HG02884 (cell line): ENCODE data around the gene FAAP24.
"Not testable (repeated sequence)": the region's sequence is repeated elsewhere in the genome, so short reads cannot be mapped to it uniquely, and the experiment has no call there.

ENCODE experiments used
- ATAC-seq: cut with Tn5 transposase; IDR thresholded peaks from one replicate; pipeline ENCODE4 v1.9.1; 2021; ENCODE audit warnings: mild to moderate bottlenecking, moderate library complexity; ENCODE audit not compliant: unreplicated experiment

The FAAP24 gene

GRCh38 chr19:32971715-32972540 lies at the start of gene FAAP24, which contains the start of gene CEP89:
Gene FAAP24, plus strand, starts transcription at chr19:32972242. Its CDS starts 955 bp downstream, at chr19:32973197.
Gene CEP89, minus strand, starts transcription at chr19:32971958. Its CDS starts 84 bp downstream, at chr19:32971874.
- ATAC-seq: peak; percentile 100

- no peak for ATAC-seq
Observed at GRCh38 chr19:32924200-32924599, 47.8 kb upstream of the FAAP24 start.

GRCh38 chr19:32928806-32929205 lies 43.2 kb upstream of the FAAP24 start:
- no peak for ATAC-seq

- no peak for ATAC-seq
Observed at GRCh38 chr19:32930567-32930966, 41.5 kb upstream of the FAAP24 start.

- ATAC-seq: no peak
Observed at GRCh38 chr19:32933571-32933970, 38.5 kb upstream of the FAAP24 start.

- no peak for ATAC-seq
Observed at GRCh38 chr19:32935629-32936028, 36.4 kb upstream of the FAAP24 start.

GRCh38 chr19:32936065-32936464 lies 36.0 kb upstream of the FAAP24 start:
- ATAC-seq: no peak

GRCh38 chr19:32941273-32941672 lies 30.8 kb upstream of the FAAP24 start:
- not testable (repeated sequence) for ATAC-seq

GRCh38 chr19:32945260-32945659 lies 26.8 kb upstream of the FAAP24 start:
- ATAC-seq: no peak

- no peak for ATAC-seq
Observed at GRCh38 chr19:32966750-32967149, 5.3 kb upstream of the FAAP24 start.

GRCh38 chr19:32969549-32969948 lies 2.5 kb upstream of the FAAP24 start:
- no peak for ATAC-seq

GRCh38 chr19:32971012-32971595 lies 938 bp upstream of the FAAP24 start:
- ATAC-seq: no peak

GRCh38 chr19:32976223-32976805 lies 4.3 kb downstream of the FAAP24 start:
- no peak for ATAC-seq

- no peak for ATAC-seq
Observed at GRCh38 chr19:32977280-32977679, 5.2 kb downstream of the FAAP24 start.

GRCh38 chr19:32977813-32978212 lies 5.8 kb downstream of the FAAP24 start:
- not testable (repeated sequence) for ATAC-seq

GRCh38 chr19:32979807-32980206 lies 7.8 kb downstream of the FAAP24 start:
- ATAC-seq: not testable (repeated sequence)

- ATAC-seq: not testable (repeated sequence)
Observed at GRCh38 chr19:32982488-32982887, 10.4 kb downstream of the FAAP24 start.

GRCh38 chr19:32988254-32988653 lies 16.2 kb downstream of the FAAP24 start:
- not testable (repeated sequence) for ATAC-seq

GRCh38 chr19:32988724-32989123 lies 16.7 kb downstream of the FAAP24 start:
- no peak for ATAC-seq

GRCh38 chr19:32995966-32996365 lies 23.9 kb downstream of the FAAP24 start:
- ATAC-seq: not testable (repeated sequence)

GRCh38 chr19:32997061-32997464 lies 25.0 kb downstream of the FAAP24 start:
- ATAC-seq: not testable (repeated sequence)
